WTC11 (cell line): ENCODE results near the gene THSD7B.

Experiments used
- CTCF ChIP-seq: fragments of 200-600 bp; IDR thresholded peaks from 2 replicates; pipeline ENCODE4 v1.8.0; 2022; ENCODE audit warnings: antibody characterized with exemption
- E2F5 ChIP-seq: sonication (generic); formaldehyde crosslinking; IDR thresholded peaks from 2 replicates; pipeline ENCODE4 v1.8.1; 2022; ENCODE audit warnings: mild to moderate bottlenecking, moderate library complexity, missing genetic modification reagents
- JUN ChIP-seq: sonication (generic); formaldehyde crosslinking; IDR thresholded peaks from 2 replicates; pipeline ENCODE4 v1.8.0; 2023; ENCODE audit warnings: mild to moderate bottlenecking, missing genetic modification reagents
- RELA ChIP-seq: sonication (generic); formaldehyde crosslinking; IDR thresholded peaks from 2 replicates; pipeline ENCODE4 v1.8.1; 2022; ENCODE audit warnings: missing genetic modification reagents, mild to moderate bottlenecking, borderline replicate concordance
- TCF7 ChIP-seq: sonication (generic); formaldehyde crosslinking; IDR thresholded peaks from 2 replicates; pipeline ENCODE4 v1.8.0; 2022; ENCODE audit warnings: mild to moderate bottlenecking, low read depth, missing genetic modification reagents, moderate library complexity
- TF ChIP-seq, protein P1 (sequence below): sonication (generic); formaldehyde crosslinking; conservative IDR thresholded peaks from 2 replicates; pipeline ENCODE4 v1.8.1; 2023; ENCODE audit warnings: mild to moderate bottlenecking, low read depth, missing genetic modification reagents, moderate library complexity

GRCh38 chr2:137167651-137168050, 402.3 kb downstream of the THSD7B start:
- TF ChIP-seq CTCF: no peak
- TF ChIP-seq E2F5 (CRISPR knock-in tag): no peak
- TF ChIP-seq TCF7 (CRISPR knock-in tag): no peak
- TF ChIP-seq, protein P1, sequence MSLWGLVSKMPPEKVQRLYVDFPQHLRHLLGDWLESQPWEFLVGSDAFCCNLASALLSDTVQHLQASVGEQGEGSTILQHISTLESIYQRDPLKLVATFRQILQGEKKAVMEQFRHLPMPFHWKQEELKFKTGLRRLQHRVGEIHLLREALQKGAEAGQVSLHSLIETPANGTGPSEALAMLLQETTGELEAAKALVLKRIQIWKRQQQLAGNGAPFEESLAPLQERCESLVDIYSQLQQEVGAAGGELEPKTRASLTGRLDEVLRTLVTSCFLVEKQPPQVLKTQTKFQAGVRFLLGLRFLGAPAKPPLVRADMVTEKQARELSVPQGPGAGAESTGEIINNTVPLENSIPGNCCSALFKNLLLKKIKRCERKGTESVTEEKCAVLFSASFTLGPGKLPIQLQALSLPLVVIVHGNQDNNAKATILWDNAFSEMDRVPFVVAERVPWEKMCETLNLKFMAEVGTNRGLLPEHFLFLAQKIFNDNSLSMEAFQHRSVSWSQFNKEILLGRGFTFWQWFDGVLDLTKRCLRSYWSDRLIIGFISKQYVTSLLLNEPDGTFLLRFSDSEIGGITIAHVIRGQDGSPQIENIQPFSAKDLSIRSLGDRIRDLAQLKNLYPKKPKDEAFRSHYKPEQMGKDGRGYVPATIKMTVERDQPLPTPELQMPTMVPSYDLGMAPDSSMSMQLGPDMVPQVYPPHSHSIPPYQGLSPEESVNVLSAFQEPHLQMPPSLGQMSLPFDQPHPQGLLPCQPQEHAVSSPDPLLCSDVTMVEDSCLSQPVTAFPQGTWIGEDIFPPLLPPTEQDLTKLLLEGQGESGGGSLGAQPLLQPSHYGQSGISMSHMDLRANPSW: no peak
- no peak for TF ChIP-seq JUN
- no peak for TF ChIP-seq RELA
